Measurements from ENCODE around the gene TAC4. TPM values are rescaled to one million over a fixed set of nuclear protein-coding genes. Genes with fewer than 3 reads are reported as not detected.

Gene TAC4
- total RNA-seq, 1 experiment from 2014 or later: not detected

- no TSS peak for BruUV-seq (replicated peaks)
- intact Hi-C loops (cut with micrococcal nuclease; ENCODE audit: unreplicated experiment): no loop called here
- no peaks in the 10 kb centered on the region for H3K4me1 ChIP-seq (ENCODE audit: insufficient read depth, low read length, poor library complexity, severe bottlenecking)
- no peaks in the 10 kb centered on the region for H3K9me3 ChIP-seq (ENCODE audit: low read depth, low read length, poor library complexity, severe bottlenecking)
- H3K27me3 ChIP-seq (replicated peaks; ENCODE audit: insufficient read depth, low read depth, low read length, poor library complexity): peaks cover 7% of the 10 kb centered on the region
- no peak for DNase-seq (ENCODE audit: low spot score)
- no peak overlapping the region for H3K27ac ChIP-seq (ENCODE audit: low read depth, low read length, poor library complexity, severe bottlenecking)
- POLR2A ChIA-PET (ENCODE audit: low non-redundant PET): no interaction called here
- no peak overlapping the region for H3K4me3 ChIP-seq (ENCODE audit: low read depth, low read length, poor library complexity, severe bottlenecking)
- H3K36me3 ChIP-seq (ENCODE audit: insufficient read depth, low read length, poor library complexity, severe bottlenecking): no peaks in the 10 kb centered on the region
- TF ChIP-seq CTCF (conservative IDR thresholded peaks at IDR 0.05; ENCODE audit: low read depth, low read length) (no peak), EZH2 (IDR thresholded peaks at IDR 0.05; ENCODE audit: borderline replicate concordance, low read depth, low read length, poor library complexity, severe bottlenecking) (no peak)
- CTCF ChIA-PET: no interaction called here
Measured at GRCh38 chr17:49891271-49891670, 43.4 kb upstream of the TAC4 start.

- Histone ChIP-seq H3K4me1 (ENCODE audit: insufficient read depth, low read length, poor library complexity, severe bottlenecking) (no peaks in the 10 kb centered on the region), H3K27ac (ENCODE audit: low read depth, low read length, poor library complexity, severe bottlenecking) (no peak overlapping the region), H3K27me3 (replicated peaks; ENCODE audit: insufficient read depth, low read depth, low read length, poor library complexity) (peaks cover 7% of the 10 kb centered on the region), H3K36me3 (ENCODE audit: insufficient read depth, low read length, poor library complexity, severe bottlenecking) (no peaks in the 10 kb centered on the region), H3K4me3 (ENCODE audit: low read depth, low read length, poor library complexity, severe bottlenecking) (no peak overlapping the region), H3K9me3 (ENCODE audit: low read depth, low read length, poor library complexity, severe bottlenecking) (no peaks in the 10 kb centered on the region)
- no TSS peak for BruUV-seq (replicated peaks)
- intact Hi-C loops (cut with micrococcal nuclease; ENCODE audit: unreplicated experiment): no loop called here
- CTCF ChIA-PET: no interaction called here
- TF ChIP-seq CTCF (conservative IDR thresholded peaks at IDR 0.05; ENCODE audit: low read depth, low read length): no peak
- TF ChIP-seq EZH2 (IDR thresholded peaks at IDR 0.05; ENCODE audit: borderline replicate concordance, low read depth, low read length, poor library complexity, severe bottlenecking): no peak
- POLR2A ChIA-PET (ENCODE audit: low non-redundant PET): no interaction called here
- no peak for DNase-seq (ENCODE audit: low spot score)
Measured at GRCh38 chr17:49890852-49891251, 43.0 kb upstream of the TAC4 start.

- no peak for DNase-seq (ENCODE audit: low spot score)
- ChIA-PET CTCF (interaction anchor here (0.7 kb wide), 1 partner anchor 9 kb away, joined by 6 read pairs; no protein-coding TSS in a partner anchor), POLR2A (ENCODE audit: low non-redundant PET) (interaction anchor here (0.6 kb wide), 1 partner anchor 126 kb away, joined by 8 read pairs; the partner anchor contains the start of gene FAM117A)
- Histone ChIP-seq H3K9me3 (ENCODE audit: low read depth, low read length, poor library complexity, severe bottlenecking) (no peaks in the 10 kb centered on the region), H3K27ac (ENCODE audit: low read depth, low read length, poor library complexity, severe bottlenecking) (no peak overlapping the region), H3K4me3 (ENCODE audit: low read depth, low read length, poor library complexity, severe bottlenecking) (no peak overlapping the region), H3K36me3 (ENCODE audit: insufficient read depth, low read length, poor library complexity, severe bottlenecking) (no peaks in the 10 kb centered on the region), H3K27me3 (replicated peaks; ENCODE audit: insufficient read depth, low read depth, low read length, poor library complexity) (peaks cover 7% of the 10 kb centered on the region), H3K4me1 (ENCODE audit: insufficient read depth, low read length, poor library complexity, severe bottlenecking) (no peaks in the 10 kb centered on the region)
- BruUV-seq (replicated peaks): no TSS peak
- TF ChIP-seq CTCF (conservative IDR thresholded peaks at IDR 0.05; ENCODE audit: low read depth, low read length) (no peak), EZH2 (IDR thresholded peaks at IDR 0.05; ENCODE audit: borderline replicate concordance, low read depth, low read length, poor library complexity, severe bottlenecking) (no peak)
- intact Hi-C loops (cut with micrococcal nuclease; ENCODE audit: unreplicated experiment): no loop called here
Measured at GRCh38 chr17:49890077-49890821, 42.4 kb upstream of the TAC4 start.

Data from A673 (cell line).